ENCODE results near the gene KCNQ1.

KCNQ1 gene

GRCh38 chr11:2462543-2462985 lies 17.8 kb downstream of the KCNQ1 start:
- no peak for DNase-seq

- DNase-seq: no peak
Observed at GRCh38 chr11:2462986-2463765, 18.4 kb downstream of the KCNQ1 start.

GRCh38 chr11:2463766-2464277 lies 19.0 kb downstream of the KCNQ1 start:
- no peak for DNase-seq

GRCh38 chr11:2464451-2465165 lies 19.8 kb downstream of the KCNQ1 start:
- DNase-seq: no peak

GRCh38 chr11:2465202-2466068 lies 20.6 kb downstream of the KCNQ1 start:
- no peak for DNase-seq

- DNase-seq: no peak
Observed at GRCh38 chr11:2466069-2466801, 21.4 kb downstream of the KCNQ1 start.

GRCh38 chr11:2466869-2467694 lies 22.3 kb downstream of the KCNQ1 start:
- no peak for DNase-seq

- DNase-seq: no peak
Observed at GRCh38 chr11:2467695-2468055, 22.9 kb downstream of the KCNQ1 start.

- DNase-seq: no peak
Observed at GRCh38 chr11:2468363-2469235, 23.8 kb downstream of the KCNQ1 start.

GRCh38 chr11:2470495-2470894 lies 25.7 kb downstream of the KCNQ1 start:
- DNase-seq: no peak

- no peak for DNase-seq
Observed at GRCh38 chr11:2471048-2471803, 26.4 kb downstream of the KCNQ1 start.

GRCh38 chr11:2471804-2472096 lies 26.9 kb downstream of the KCNQ1 start:
- no peak for DNase-seq

- DNase-seq: no peak
Observed at GRCh38 chr11:2472428-2473186, 27.8 kb downstream of the KCNQ1 start.

GRCh38 chr11:2473361-2474058 lies 28.7 kb downstream of the KCNQ1 start:
- DNase-seq: no peak

GRCh38 chr11:2474059-2474901 lies 29.5 kb downstream of the KCNQ1 start:
- DNase-seq: no peak

- no peak for DNase-seq
Observed at GRCh38 chr11:2475136-2475918, 30.5 kb downstream of the KCNQ1 start.

GRCh38 chr11:2477254-2477653 lies 32.4 kb downstream of the KCNQ1 start:
- no peak for DNase-seq
